ENCODE measurements around the gene RAB3IL1. TPM values are rescaled to one million over a fixed set of nuclear protein-coding genes. Genes with fewer than 3 reads are reported as not detected.

The RAB3IL1 gene
- polyA plus RNA-seq, 1 donor, result 18.7 TPM

- DNase-seq, result no peak
Observed at GRCh38 chr11:61919705-61920631, 2.6 kb upstream of the RAB3IL1 start.

DNA sequence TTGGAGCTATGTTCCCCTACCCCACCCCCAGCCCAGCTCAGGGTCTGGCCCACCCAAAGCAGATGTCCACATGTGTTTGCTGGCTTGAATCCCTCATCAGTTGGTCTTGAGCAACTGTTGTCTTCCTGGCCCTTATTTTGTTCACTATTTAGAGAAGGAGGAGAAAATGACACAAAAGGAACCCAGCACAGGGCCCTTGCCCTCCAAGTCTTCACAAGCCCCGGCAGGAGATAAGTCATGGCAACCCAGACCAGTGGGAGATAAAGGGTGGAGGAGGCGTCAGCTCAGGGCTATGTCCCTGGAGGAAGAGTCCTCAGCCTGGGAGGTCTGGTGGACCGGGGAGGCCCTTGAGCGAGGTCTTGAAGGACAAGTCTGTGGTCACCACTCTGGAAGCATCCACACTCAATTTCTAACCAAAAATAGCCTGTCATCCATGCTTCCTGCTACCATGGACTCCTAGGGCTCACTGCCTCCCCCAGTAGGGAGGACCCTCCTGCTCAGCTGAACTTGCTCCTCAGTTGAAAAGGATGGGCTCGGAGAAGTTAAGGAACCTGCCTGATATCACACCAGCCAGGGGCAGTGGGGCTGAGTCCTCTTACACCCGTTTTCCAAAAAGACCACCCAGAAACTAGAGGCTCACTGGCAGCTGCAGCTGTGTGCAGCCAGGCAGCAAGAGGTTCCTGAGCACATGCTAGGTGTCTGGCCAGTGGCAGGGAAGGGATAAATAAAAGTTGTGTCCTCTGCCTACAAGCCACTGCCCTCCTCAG, 1.8 kb upstream of the RAB3IL1 start:
- DNase-seq, result no peak

DNA sequence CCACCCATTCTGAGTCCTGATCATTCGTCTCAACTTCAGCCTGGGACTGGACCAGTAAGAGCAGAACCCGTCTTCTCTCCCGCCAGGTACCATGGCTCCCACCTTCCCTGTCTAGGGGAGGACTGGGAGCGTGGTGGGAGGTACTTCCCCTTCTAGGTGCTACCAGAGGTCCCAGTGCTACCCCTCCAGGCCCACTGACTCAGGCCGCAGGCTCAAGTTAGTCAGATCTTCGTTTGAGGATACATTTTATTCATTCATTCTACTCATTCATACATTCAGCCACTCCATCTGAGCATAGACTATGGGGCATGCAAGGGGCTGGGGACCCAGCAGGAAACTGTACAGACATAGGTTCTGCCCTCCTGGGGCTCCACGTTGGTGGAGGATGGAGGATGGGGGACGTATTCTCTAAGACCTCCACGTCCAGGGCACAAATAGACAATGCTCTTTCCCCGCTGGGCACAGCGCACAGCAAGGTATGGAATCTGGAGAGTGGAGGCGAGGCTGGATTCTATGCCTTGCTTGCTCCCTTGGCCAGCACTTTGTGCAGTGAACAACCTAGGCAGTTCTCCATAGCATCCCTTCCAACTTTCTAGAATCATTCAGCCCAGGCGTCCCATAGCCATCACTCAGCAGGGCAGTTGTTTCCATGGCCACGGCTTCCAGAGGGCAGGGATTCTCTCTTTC, 1.0 kb upstream of the RAB3IL1 start:
- no peak for DNase-seq

GRCh38 chr11:61916737-61917333, 531 bp downstream of the RAB3IL1 start:
- no peak for DNase-seq

DNA sequence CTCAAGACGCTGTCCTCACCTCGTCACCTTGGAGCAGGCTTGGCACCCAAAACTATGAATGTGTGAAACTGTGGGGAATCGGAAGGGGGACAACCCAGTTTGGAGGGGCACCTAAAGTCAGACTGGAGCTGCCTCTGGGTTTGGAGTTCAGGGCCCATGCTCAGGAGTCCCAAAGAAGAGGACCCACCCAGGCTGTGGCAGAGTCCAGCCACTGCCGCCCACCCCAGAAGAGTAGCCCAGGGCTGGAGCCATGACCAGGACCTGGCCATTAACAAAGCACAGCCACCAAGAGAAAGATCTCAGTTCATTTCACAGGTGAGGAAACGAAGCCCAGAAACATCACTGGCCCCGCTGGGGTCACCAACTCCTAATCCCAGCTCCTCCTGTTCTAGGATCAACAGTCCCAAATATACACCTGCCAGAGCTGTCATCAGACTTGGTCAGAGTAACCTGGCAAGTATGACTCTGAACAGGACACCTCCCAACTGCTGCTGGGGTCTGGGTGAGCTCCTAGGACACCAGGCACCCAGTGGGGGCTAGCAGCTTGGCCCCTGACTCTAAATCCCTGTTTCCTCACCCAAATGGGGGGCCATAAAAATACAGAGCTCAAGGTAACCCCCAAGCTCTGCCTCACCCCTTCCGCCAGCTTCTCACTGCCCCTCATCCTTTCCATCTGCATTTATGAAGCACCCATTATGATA, 2.7 kb downstream of the RAB3IL1 start:
- DNase-seq, result no peak

DNA sequence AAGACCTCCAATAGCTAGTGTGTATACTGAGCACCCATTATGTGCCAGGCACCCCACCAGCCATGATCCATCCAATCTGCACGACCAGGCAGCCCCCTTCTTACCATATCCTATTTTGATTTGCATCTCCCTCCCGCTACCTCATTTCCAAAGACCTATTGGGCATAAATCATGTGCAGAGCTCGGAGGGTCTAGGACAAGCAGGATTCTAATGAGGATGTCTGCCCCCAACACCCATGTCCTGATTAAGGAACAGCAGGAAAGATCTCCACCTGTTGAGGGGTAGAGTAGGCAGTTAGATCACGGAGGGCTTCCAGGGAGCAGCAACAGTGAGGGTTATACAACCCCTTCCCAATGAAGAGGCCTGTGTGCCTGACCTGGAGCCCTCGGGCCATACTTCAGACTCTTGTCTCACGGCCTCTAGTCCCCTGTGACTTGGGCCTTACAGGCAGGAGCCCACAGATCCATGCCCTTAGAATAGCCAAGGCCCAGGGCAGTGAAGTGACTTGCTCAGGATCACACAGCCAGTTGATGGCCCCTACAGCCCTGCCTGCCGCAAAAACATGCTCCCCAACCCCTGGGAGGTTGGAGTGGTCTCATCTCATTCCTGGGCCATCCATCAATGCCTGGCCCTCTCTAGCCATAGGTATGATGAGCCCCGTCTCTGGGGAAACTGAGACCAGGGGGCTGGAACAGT, 3.5 kb downstream of the RAB3IL1 start:
- no peak for DNase-seq

GRCh38 chr11:61912991-61913698, 4.2 kb downstream of the RAB3IL1 start:
- no peak for DNase-seq

- no peak for DNase-seq
Observed at GRCh38 chr11:61912530-61912898, 4.9 kb downstream of the RAB3IL1 start.

- no peak for DNase-seq
Observed at GRCh38 chr11:61911701-61912529, 5.5 kb downstream of the RAB3IL1 start.

GRCh38 chr11:61911128-61911700, 6.2 kb downstream of the RAB3IL1 start:
- no peak for DNase-seq

- no peak for DNase-seq
Observed at GRCh38 chr11:61910187-61911127, 6.9 kb downstream of the RAB3IL1 start.

- no peak for DNase-seq
Observed at GRCh38 chr11:61908730-61909316, 8.5 kb downstream of the RAB3IL1 start.

DNA sequence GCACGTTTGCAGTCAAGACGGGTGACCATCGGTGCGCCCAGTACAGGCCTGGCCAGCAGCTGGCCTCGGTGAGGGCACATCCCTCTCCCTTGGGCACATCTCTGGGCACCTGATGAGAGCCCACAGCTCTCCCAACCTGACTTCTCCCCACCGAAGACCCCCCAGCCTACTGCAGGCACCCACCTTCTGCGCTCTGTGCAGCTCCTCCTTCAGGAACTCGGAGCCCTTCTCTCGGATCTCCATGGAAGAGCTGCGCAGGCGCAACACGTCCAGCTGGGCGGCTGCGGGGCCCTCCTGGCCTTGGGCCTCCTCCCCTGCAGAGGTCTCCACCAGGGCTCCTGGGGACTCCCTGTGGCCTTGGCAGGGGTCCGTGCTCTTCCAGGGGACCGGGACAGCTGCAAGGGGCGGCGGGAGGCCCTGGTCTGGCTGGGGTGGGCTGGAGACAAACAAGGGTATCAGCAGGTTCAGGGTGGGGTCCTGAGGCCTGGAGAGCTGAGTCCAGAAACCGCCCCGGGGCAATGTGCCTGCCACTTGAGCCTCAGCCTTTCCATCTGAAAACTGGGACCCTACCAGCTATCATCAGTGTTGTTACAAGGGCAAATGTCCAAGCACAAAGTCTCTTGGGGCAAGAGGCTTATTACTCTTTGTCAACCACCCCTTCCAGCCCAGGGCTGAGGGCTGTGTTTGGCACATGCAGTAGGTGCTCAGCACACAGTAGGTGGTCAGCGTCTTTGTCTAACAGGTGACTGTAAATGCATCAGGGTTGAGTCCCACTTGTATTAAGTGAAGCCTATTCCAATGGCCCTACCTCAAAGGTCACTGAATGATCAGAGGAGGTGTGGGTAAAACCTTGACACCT, 9.3 kb downstream of the RAB3IL1 start:
- DNase-seq, result no peak

DNA sequence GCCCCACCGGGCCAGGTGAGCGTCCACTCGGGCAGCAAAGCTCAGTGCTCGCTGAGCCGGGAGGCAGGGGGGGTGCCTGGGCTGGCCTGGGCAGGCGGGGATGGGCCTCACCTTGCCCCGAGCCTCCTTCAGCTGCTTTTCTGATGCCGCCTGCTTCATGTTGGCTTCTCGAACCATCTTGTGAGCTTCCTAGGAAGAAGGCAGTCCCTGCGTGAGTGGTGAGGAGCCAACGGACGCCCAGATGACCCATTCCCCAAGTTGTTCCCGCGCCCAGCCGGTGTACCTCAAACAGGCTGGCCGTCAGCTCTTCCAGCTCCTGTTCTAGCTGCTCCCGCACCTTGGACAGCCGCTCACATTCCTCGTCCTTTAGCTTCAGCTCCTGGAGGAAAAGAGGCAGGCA, 10.1 kb downstream of the RAB3IL1 start:
- DNase-seq, result no peak

- no peak for DNase-seq
Observed at GRCh38 chr11:61906522-61906909, 10.8 kb downstream of the RAB3IL1 start.

GRCh38 chr11:61905801-61906521, 11.4 kb downstream of the RAB3IL1 start:
- no peak for DNase-seq

All from left kidney (tissue), 2 donors.